RCC 7860 (cell line): ENCODE measurements around the gene SSBP3.
A peak's percentile ranks its signal among the peaks of the same experiment; 100 is the strongest.
"Not testable (repeated sequence)": the region's sequence is repeated elsewhere in the genome, so short reads cannot be mapped to it uniquely, and the experiment has no call there.

Source experiments
- DNase-seq: peaks from one replicate; pipeline ENCODE4 v3.0.0-alpha.2; 2015; ENCODE audit warnings: low spot score
- FAIRE-seq: peaks from 2 replicates; lab custom pipeline; 2012; peaks lifted over from hg19 to GRCh38; lab: Jason Lieb, UNC

Gene SSBP3

GRCh38 chr1:54253480-54253879 is 152.7 kb downstream of the SSBP3 start:
- FAIRE-seq, result peak; percentile 95
- DNase-seq, result peak; percentile 89

GRCh38 chr1:54252371-54252936 is 153.7 kb downstream of the SSBP3 start:
- DNase-seq (no peak), FAIRE-seq (no peak)

GRCh38 chr1:54250670-54251069 is 155.5 kb downstream of the SSBP3 start:
- FAIRE-seq (no peak), DNase-seq (no peak)

- FAIRE-seq (peak; percentile 85), DNase-seq (peak; percentile 89)
Measured at GRCh38 chr1:54249819-54250435, 156.3 kb downstream of the SSBP3 start.

- no peak for FAIRE-seq
Measured at GRCh38 chr1:54248966-54249365, 157.2 kb downstream of the SSBP3 start.

GRCh38 chr1:54247863-54248515 is 158.2 kb downstream of the SSBP3 start:
- DNase-seq (no peak), FAIRE-seq (no peak)

More at GRCh38 chr1:54248966-54249365, 157.2 kb downstream of the SSBP3 start:
- no peak for DNase-seq

GRCh38 chr1:54246116-54246721 is 160.0 kb downstream of the SSBP3 start:
- DNase-seq (no peak), FAIRE-seq (no peak)

GRCh38 chr1:54245501-54245900 is 160.7 kb downstream of the SSBP3 start:
- DNase-seq, result peak; percentile 13
- no peak for FAIRE-seq

GRCh38 chr1:54244655-54245054 is 161.5 kb downstream of the SSBP3 start:
- DNase-seq (no peak), FAIRE-seq (no peak)

GRCh38 chr1:54243022-54243421 is 163.2 kb downstream of the SSBP3 start:
- FAIRE-seq (no peak), DNase-seq (no peak)

- DNase-seq, result no peak
- FAIRE-seq, result no peak
Measured at GRCh38 chr1:54241364-54241763, 164.8 kb downstream of the SSBP3 start.

GRCh38 chr1:54240741-54241335 is 165.4 kb downstream of the SSBP3 start:
- FAIRE-seq, result no peak
- no peak for DNase-seq

- DNase-seq, result no peak
- no peak for FAIRE-seq
Measured at GRCh38 chr1:54239631-54240031, 166.6 kb downstream of the SSBP3 start.

- DNase-seq (no peak), FAIRE-seq (no peak)
Measured at GRCh38 chr1:54239035-54239383, 167.2 kb downstream of the SSBP3 start.

GRCh38 chr1:54238353-54239034 is 167.7 kb downstream of the SSBP3 start:
- FAIRE-seq (no peak), DNase-seq (no peak)

GRCh38 chr1:54237586-54237985 is 168.6 kb downstream of the SSBP3 start:
- no peak for DNase-seq
- no peak for FAIRE-seq

- FAIRE-seq (no peak), DNase-seq (no peak)
Measured at GRCh38 chr1:54234284-54234683, 171.9 kb downstream of the SSBP3 start.

GRCh38 chr1:54233196-54233595 is 173.0 kb downstream of the SSBP3 start:
- FAIRE-seq, DNase-seq: not testable (repeated sequence)

- DNase-seq (peak; percentile 13), FAIRE-seq (no peak)
Measured at GRCh38 chr1:54230507-54231339, 175.5 kb downstream of the SSBP3 start.

GRCh38 chr1:54229281-54229891 is 176.8 kb downstream of the SSBP3 start:
- DNase-seq (peak; percentile 57), FAIRE-seq (peak; percentile 48)
